Activated T-helper 1 cell treated with anti-CD3 and anti-CD28 coated beads, Interleukin-12 subunit alpha, Interleukin-12 subunit beta, Interleukin-2, Interleukin-4 antibody, amounts not matched to agents 30 ng/mL and 10 ng/mL and 1 ng/mL, durations not matched to agents 14 hours and 24 hours and 36 hours (primary cell): Measurements from ENCODE around the gene AAK1. TPM values are rescaled to one million over a fixed set of nuclear protein-coding genes. Genes with fewer than 3 reads are reported as not detected.
"Not testable (repeated sequence)": the region's sequence is repeated elsewhere in the genome, so short reads cannot be mapped to it uniquely, and the experiment has no call there.

Source experiments
- DNase-seq: peaks from one replicate; pipeline ENCODE4 v3.0.0; 2021; ENCODE audit warnings: low spot score
- H3K27ac Mint-ChIP-seq: one replicate; pipeline ENCODE4 v1.8.0; 2021; ENCODE audit warnings: mild to moderate bottlenecking, mixed read lengths
- H3K27me3 Mint-ChIP-seq: one replicate; pipeline ENCODE4 v1.8.0; 2022; ENCODE audit warnings: mild to moderate bottlenecking, moderate library complexity, mixed read lengths; ENCODE audit not compliant: insufficient read depth
- H3K36me3 Mint-ChIP-seq: one replicate; pipeline ENCODE4 v1.8.0; 2021; ENCODE audit warnings: low read depth, mixed read lengths
- H3K4me1 Mint-ChIP-seq: one replicate; pipeline ENCODE4 v1.8.0; 2021; ENCODE audit warnings: low read depth, mixed read lengths
- H3K4me3 Mint-ChIP-seq: one replicate; pipeline ENCODE4 v1.8.0; 2021; ENCODE audit warnings: mild to moderate bottlenecking, moderate library complexity, mixed read lengths
- H3K9me3 Mint-ChIP-seq: one replicate; pipeline ENCODE4 v1.8.0; 2021; ENCODE audit warnings: mixed read lengths
- intact Hi-C: fragments of 100-400 bp; cut with micrococcal nuclease; formaldehyde crosslinking; loops from one replicate; pipeline ENCODE4 v1.15.1; 2024
- total RNA-seq: library from RNA; stranded (reverse); gene quantifications from 2 replicates; pipeline ENCODE4 v1.2.3, GENCODE V29; 2022

The AAK1 gene
- total RNA-seq, 1 donor from 2014 or later: 94.0 TPM

DNA sequence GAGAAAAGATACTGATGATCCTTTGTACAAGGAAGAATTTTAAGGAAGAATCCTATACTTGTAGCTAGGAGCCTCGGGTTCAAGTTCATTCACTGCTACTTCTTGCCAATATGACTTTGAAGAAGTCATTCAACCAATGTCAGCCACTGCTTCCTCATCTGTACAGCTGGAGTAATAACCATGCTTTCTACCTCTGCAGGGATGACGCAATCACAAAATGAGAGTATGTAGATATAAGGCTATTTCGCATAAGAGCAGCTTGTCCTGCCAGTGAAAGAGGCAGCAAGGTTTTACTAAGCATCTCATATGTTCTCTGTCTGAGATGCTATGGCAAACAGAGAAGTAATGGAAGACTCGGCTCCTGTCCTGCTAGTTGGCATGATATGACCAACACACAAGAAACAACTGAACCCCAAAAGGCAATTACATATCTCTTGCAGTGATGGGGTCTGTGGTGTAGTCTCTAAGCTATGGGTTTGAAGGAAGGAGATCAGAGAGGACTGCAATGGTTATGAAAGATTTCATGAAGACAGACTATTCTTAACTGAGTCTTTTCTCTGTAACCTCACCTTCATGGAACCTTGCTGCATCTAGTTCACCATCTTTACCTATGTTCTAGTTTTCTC, 9.2 kb downstream of the AAK1 start:
- intact Hi-C loops: no loop called here

DNA sequence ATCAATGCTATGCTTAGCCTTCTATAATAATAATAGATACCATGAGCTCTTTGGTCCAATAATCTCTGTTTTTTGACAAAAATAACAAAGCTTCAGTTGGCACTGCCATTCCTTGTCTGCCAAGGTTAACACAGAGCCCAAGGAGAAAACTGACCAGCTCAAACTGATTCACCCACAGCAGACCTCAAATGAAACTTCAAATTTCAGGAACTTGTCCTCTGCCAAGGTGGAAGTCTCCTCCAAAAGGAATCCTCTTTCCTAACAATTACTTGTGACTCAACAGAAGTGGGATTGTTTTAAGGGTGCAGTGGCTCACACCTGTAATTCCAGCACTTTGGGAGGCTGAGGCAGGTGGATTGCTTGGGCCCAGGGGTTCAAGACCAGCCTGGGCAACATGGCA, 12.1 kb downstream of the AAK1 start:
- no peak overlapping the region for H3K4me3 Mint-ChIP-seq
- H3K27ac Mint-ChIP-seq: no peak overlapping the region

More for the DNA sequence above, 9.2 kb downstream of the AAK1 start:
- H3K4me1 Mint-ChIP-seq: peaks cover 59% of the 10 kb centered on the region
- DNase-seq: no peak
- H3K27ac Mint-ChIP-seq: peak overlapping the region; percentile 37
- peaks cover 27% of the 10 kb centered on the region for H3K36me3 Mint-ChIP-seq
- H3K4me3 Mint-ChIP-seq: no peak overlapping the region
- no peaks in the 10 kb centered on the region for H3K9me3 Mint-ChIP-seq
- no peaks in the 10 kb centered on the region for H3K27me3 Mint-ChIP-seq

DNA sequence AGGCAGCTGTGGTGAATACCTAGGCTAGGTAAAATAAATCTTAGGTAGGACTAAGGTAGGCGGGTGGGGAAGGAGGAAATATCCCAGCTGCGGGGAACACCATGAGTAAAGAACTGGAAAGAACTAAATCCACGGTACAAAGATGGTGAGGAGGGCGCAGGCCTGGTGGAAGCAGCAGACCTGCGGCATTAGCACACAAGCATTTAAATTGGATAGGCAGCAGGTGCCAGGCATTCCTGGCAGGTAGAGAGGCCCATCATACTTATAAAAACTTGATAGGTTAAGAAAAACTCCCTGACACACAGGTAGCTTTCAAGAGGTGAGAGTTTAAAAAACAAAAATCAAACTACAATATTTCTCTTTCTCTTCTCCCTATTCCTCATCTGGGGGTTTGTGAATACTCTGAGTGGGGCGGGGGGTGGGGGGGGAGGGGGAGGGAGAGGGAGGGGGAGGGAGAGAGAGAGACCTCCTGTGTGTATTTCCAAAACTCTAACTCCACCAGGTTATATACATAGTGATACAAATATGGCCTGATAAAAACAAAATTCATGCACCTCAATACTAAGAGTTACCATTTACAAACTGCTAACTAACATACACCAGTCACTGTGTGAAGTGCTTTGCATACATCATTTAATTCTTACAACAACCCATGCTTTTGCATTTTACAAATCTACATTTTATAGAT, 13.5 kb downstream of the AAK1 start:
- intact Hi-C loops: loop anchor here (5.0 kb wide), 1 partner anchor 82 kb away; no protein-coding TSS in a partner anchor
- Mint-ChIP-seq H3K36me3 (peaks cover 9% of the 10 kb centered on the region), H3K4me1 (peaks cover 26% of the 10 kb centered on the region), H3K9me3 (no peaks in the 10 kb centered on the region), H3K4me3 (no peak overlapping the region), H3K27ac (no peak overlapping the region), H3K27me3 (no peaks in the 10 kb centered on the region)
- no peak for DNase-seq

More for the DNA sequence above, 12.1 kb downstream of the AAK1 start:
- no peak for DNase-seq
- no peaks in the 10 kb centered on the region for H3K9me3 Mint-ChIP-seq
- H3K4me1 Mint-ChIP-seq: peaks cover 34% of the 10 kb centered on the region
- peaks cover 12% of the 10 kb centered on the region for H3K36me3 Mint-ChIP-seq
- intact Hi-C loops: no loop called here
- no peaks in the 10 kb centered on the region for H3K27me3 Mint-ChIP-seq

DNA sequence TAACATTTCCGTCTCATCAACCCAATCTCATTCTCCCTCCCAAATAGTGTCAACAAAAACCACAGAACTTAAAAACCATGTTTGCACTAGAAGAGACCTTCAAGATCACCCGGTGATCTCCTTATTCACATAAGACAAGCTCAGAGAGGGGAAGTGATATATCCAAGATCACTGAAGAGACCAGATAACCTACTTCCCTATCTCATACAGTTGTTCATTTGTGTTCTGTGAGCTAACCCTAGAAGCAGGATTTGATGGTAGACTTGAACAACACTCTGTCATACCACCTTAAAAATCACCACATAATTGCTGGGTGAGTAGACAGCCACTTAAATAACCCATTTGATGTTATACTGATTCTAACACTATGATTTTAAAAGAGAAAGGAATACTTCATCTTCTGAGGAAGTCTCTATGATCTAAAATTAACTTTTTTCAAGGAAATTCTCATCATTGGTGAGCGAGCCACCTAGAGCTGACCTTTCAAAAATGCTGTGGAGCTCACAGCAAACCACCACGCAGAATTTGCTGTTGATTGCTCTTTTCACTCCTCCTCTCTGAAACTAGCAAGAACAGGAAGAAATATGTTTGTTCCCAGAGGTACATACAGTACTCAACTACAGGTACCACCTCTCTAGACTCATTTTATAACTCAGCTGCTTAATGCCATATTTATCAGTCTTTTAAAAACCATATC, 15.1 kb downstream of the AAK1 start:
- Mint-ChIP-seq H3K4me1 (peaks cover 17% of the 10 kb centered on the region), H3K36me3 (peaks cover 2% of the 10 kb centered on the region), H3K27ac (no peak overlapping the region), H3K9me3 (no peaks in the 10 kb centered on the region), H3K27me3 (no peaks in the 10 kb centered on the region), H3K4me3 (no peak overlapping the region)
- no peak for DNase-seq
- intact Hi-C loops: loop anchor here (1.0 to 5.0 kb wide), 3 partner anchors 9 to 84 kb away; no protein-coding TSS in a partner anchor

GRCh38 chr2:69625078-69625795, 18.3 kb downstream of the AAK1 start:
- Mint-ChIP-seq H3K27me3 (no peaks in the 10 kb centered on the region), H3K4me3 (no peak overlapping the region), H3K36me3 (peaks cover 8% of the 10 kb centered on the region), H3K4me1 (peaks cover 20% of the 10 kb centered on the region), H3K27ac (no peak overlapping the region), H3K9me3 (no peaks in the 10 kb centered on the region)
- intact Hi-C loops: loop anchor here (5.0 kb wide), 1 partner anchor 87 kb away; no protein-coding TSS in a partner anchor
- no peak for DNase-seq

- H3K4me1 Mint-ChIP-seq: peaks cover 20% of the 10 kb centered on the region
- intact Hi-C loops: loop anchor here (5.0 kb wide), 1 partner anchor 88 kb away; no protein-coding TSS in a partner anchor
- H3K36me3 Mint-ChIP-seq: peaks cover 8% of the 10 kb centered on the region
- H3K9me3 Mint-ChIP-seq: no peaks in the 10 kb centered on the region
- no peaks in the 10 kb centered on the region for H3K27me3 Mint-ChIP-seq
- no peak overlapping the region for H3K4me3 Mint-ChIP-seq
- H3K27ac Mint-ChIP-seq: no peak overlapping the region
- DNase-seq: no peak
Observed at GRCh38 chr2:69624611-69625010, 18.9 kb downstream of the AAK1 start.

DNA sequence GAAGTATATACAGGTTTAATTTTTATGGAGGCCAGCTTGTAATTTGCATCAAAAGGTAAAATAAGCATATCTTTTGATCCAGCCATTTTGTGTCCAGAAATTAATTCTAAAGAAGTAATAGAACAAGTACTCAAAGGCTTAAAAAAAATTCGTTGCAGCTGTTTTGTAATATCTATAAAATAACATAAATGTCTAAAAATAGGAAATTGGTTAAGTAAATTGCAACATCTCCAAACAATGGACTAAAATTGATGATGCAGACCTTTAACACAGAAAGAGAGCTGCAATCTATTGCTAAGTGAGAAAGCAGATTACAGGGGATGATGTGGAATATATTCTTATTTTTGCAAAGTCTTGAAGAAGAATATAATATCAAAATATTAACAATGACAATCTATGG, 19.4 kb downstream of the AAK1 start:
- H3K27me3 Mint-ChIP-seq: no peaks in the 10 kb centered on the region
- peaks cover 8% of the 10 kb centered on the region for H3K36me3 Mint-ChIP-seq
- H3K27ac Mint-ChIP-seq: no peak overlapping the region
- no peak for DNase-seq
- H3K4me3 Mint-ChIP-seq: no peak overlapping the region
- H3K9me3 Mint-ChIP-seq: no peaks in the 10 kb centered on the region
- H3K4me1 Mint-ChIP-seq: peaks cover 20% of the 10 kb centered on the region
- intact Hi-C loops: no loop called here

DNA sequence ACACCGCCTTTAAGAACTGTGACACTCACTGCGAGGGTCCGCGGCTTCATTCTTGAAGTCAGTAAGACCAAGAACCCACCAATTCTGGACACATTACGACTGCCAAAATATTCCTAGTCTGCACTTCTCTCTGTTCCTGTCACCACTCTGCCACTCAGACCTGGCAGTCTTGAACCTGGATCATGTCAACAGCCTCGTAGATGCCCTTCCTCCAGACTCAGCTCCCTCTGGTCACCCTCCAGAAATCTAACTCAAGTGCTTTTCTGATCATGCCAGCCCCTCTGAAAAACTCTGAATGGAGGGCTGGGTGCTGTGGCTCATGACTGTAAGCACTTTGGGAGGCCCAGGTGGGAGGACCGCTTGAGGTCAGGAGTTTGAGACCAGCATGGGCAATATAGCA, 20.3 kb downstream of the AAK1 start:
- no peak overlapping the region for H3K27ac Mint-ChIP-seq
- intact Hi-C loops: no loop called here
- no peaks in the 10 kb centered on the region for H3K27me3 Mint-ChIP-seq
- DNase-seq: no peak
- H3K9me3 Mint-ChIP-seq: no peaks in the 10 kb centered on the region
- H3K4me1 Mint-ChIP-seq: peaks cover 20% of the 10 kb centered on the region
- peaks cover 8% of the 10 kb centered on the region for H3K36me3 Mint-ChIP-seq
- no peak overlapping the region for H3K4me3 Mint-ChIP-seq

DNA sequence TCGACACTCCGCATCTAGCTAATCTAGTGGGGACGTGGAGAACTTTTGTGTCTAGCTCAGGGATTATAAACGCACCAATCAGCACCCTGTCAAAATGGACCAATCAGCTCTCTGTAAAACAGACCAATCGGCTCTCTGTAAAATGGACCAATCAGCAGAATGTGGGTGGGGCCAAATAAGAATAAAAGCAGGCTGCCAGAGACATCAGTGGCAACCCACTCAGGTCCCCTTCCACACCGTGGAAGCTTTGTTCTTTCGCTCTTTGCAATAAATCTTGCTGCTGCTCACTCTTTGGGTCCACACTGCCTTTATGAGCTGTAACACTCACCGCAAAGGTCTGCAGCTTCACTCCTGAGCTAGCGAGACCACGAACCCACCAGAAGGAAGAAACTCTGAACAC, 20.7 kb downstream of the AAK1 start:
- H3K36me3 Mint-ChIP-seq, H3K9me3 Mint-ChIP-seq, H3K4me3 Mint-ChIP-seq, intact Hi-C loops, DNase-seq, H3K27me3 Mint-ChIP-seq: not testable (repeated sequence)
- Mint-ChIP-seq H3K4me1 (peaks cover 20% of the 10 kb centered on the region), H3K27ac (peak overlapping the region; percentile 3)

DNA sequence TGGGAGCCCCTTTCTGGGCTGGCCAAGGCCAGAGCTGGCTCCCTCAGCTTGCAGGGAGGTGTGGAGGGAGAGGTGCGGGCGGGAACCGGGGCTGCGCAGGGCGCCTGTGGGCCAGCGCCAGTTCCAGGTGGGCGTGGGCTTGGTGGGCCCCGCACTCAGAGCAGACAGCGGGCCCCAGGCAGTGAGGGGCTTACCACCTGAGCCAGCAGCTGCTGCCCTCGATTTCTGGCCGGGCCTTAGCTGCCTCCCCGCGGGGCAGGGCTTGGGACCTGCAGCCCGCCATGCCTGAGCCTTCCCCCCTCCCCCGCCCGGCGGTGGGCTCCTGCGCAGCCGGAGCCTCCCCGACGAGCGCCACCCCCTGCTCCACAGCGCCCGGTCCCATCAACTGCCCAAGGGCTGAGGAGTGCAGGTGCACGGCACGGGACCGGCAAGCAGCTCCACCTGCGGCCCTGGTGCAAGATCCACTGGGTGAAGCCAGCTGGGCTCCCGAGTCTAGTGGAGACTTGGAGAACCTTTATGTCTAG, 21.5 kb downstream of the AAK1 start:
- H3K36me3 Mint-ChIP-seq, H3K27ac Mint-ChIP-seq, H3K4me3 Mint-ChIP-seq, H3K9me3 Mint-ChIP-seq, intact Hi-C loops, DNase-seq, H3K27me3 Mint-ChIP-seq: not testable (repeated sequence)
- H3K4me1 Mint-ChIP-seq: peaks cover 20% of the 10 kb centered on the region

DNA sequence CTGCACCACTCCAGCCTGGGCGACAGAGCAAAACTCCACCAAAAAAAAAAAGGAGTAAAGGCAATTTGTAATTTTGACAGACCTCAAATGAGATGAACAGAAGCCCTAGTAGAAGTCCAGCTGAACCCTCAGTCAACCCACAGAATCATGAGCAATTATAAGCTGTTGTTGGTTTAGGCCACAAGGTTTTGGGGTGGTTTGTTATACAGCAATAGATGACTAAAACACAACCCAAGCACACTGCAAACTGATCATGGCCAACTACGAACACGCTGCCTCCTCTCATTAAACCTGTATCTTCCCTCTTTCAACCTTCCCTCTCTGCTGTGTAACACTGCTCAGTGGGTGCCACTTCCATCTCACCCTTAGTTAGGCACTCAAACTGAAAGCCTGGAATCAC, 22.1 kb downstream of the AAK1 start:
- peak overlapping the region; percentile 47 for H3K27ac Mint-ChIP-seq
- peaks cover 20% of the 10 kb centered on the region for H3K4me1 Mint-ChIP-seq
- DNase-seq: no peak
- intact Hi-C loops: no loop called here
- H3K9me3 Mint-ChIP-seq: no peaks in the 10 kb centered on the region
- H3K4me3 Mint-ChIP-seq: no peak overlapping the region
- peaks cover 14% of the 10 kb centered on the region for H3K36me3 Mint-ChIP-seq
- H3K27me3 Mint-ChIP-seq: no peaks in the 10 kb centered on the region

DNA sequence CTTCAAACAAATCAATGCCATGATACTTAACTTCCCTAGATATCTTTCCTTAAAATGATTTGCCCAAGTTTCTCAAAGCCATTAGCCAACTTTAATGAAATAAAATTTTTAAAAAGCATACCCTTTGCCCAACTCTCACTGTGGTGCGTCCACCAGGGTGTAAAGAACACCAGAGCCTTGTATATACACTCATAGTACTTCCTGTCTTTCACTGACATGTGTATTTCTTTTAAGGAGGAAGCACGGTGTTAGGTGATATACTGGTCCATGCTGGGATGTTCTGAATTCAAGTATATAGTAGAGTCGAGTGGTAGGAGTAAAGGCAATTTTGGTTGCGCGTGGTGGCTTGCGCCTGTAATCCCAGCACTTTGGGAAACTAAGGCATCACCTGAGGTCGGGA, 22.7 kb downstream of the AAK1 start:
- no peak overlapping the region for H3K27ac Mint-ChIP-seq
- no peaks in the 10 kb centered on the region for H3K9me3 Mint-ChIP-seq

More for the DNA sequence above, 22.7 kb downstream of the AAK1 start:
- Mint-ChIP-seq H3K4me3 (no peak overlapping the region), H3K4me1 (peaks cover 23% of the 10 kb centered on the region), H3K27me3 (no peaks in the 10 kb centered on the region), H3K36me3 (peaks cover 14% of the 10 kb centered on the region)
- DNase-seq: no peak
- intact Hi-C loops: no loop called here
